Right renal cortex interstitium (tissue), 3 donors: ENCODE measurements around the gene RGS6. TPM values are rescaled to one million over a fixed set of nuclear protein-coding genes. Genes with fewer than 3 reads are reported as not detected.

Experiments used
- DNase-seq, 3 donors: peaks; one replicate each; pipeline ENCODE4 v3.0.0-alpha.2; 2013; ENCODE audit warnings: low read depth in 3 of 3, low spot score in 2 of 3
- polyA plus RNA-seq, 3 donors: library from polyadenylated mRNA; unstranded; fragments of 120-200 nt; gene quantifications; one replicate each; pipeline ENCODE4 v1.2.1, GENCODE V29; 2013; ENCODE audit not compliant: insufficient read length in 3 of 3

Gene RGS6
- polyA plus RNA-seq, 3 donors, result 0.74 to 1.4 (median 0.80) TPM

- DNase-seq, result no peak
Observed at GRCh38 chr14:72597252-72598233, 665.3 kb downstream of the RGS6 start.

- DNase-seq, result no peak
Observed at GRCh38 chr14:72598306-72598705, 666.1 kb downstream of the RGS6 start.

GRCh38 chr14:72599579-72600470, 667.6 kb downstream of the RGS6 start:
- DNase-seq, result no peak

GRCh38 chr14:72600551-72601330, 668.5 kb downstream of the RGS6 start:
- no peak for DNase-seq

- no peak for DNase-seq
Observed at GRCh38 chr14:72603639-72604038, 671.4 kb downstream of the RGS6 start.

- no peak for DNase-seq
Observed at GRCh38 chr14:72604133-72604532, 671.9 kb downstream of the RGS6 start.

GRCh38 chr14:72605096-72605920, 673.1 kb downstream of the RGS6 start:
- DNase-seq, result no peak

GRCh38 chr14:72605921-72606220, 673.6 kb downstream of the RGS6 start:
- no peak for DNase-seq

GRCh38 chr14:72606879-72607278, 674.6 kb downstream of the RGS6 start:
- DNase-seq, result no peak

- no peak for DNase-seq
Observed at GRCh38 chr14:72607386-72608130, 675.3 kb downstream of the RGS6 start.

- no peak for DNase-seq
Observed at GRCh38 chr14:72608391-72609204, 676.4 kb downstream of the RGS6 start.

GRCh38 chr14:72609205-72609916, 677.1 kb downstream of the RGS6 start:
- no peak for DNase-seq

GRCh38 chr14:72610096-72610830, 678.0 kb downstream of the RGS6 start:
- DNase-seq, result no peak

- no peak for DNase-seq
Observed at GRCh38 chr14:72610831-72611200, 678.6 kb downstream of the RGS6 start.

- no peak for DNase-seq
Observed at GRCh38 chr14:72611506-72611905, 679.3 kb downstream of the RGS6 start.

GRCh38 chr14:72612041-72612440, 679.8 kb downstream of the RGS6 start:
- DNase-seq, result no peak
